H9 (cell line): ENCODE measurements around the gene C10orf62. TPM values are rescaled to one million over a fixed set of nuclear protein-coding genes. Genes with fewer than 3 reads are reported as not detected.

ENCODE experiments used
- DNase-seq: peaks from one replicate; pipeline ENCODE4 v3.0.0-alpha.2; 2017
- H2AFZ ChIP-seq: one replicate; pipeline ENCODE4 v1.6.1; 2013; ENCODE audit warnings: mild to moderate bottlenecking, low read length, control low read depth, moderate library complexity
- H2AK5ac ChIP-seq: 2 replicates; pipeline ENCODE4 v1.6.1; 2013; ENCODE audit warnings: low read length, control low read depth, mixed read lengths; ENCODE audit not compliant: insufficient read length
- H2BK120ac ChIP-seq: one replicate; pipeline ENCODE4 v1.6.1; 2013; ENCODE audit warnings: low read depth, mild to moderate bottlenecking, low read length, control low read depth, inconsistent platforms; ENCODE audit not compliant: poor library complexity, severe bottlenecking
- H2BK12ac ChIP-seq: 2 replicates; pipeline ENCODE4 v1.6.1; 2013; ENCODE audit warnings: low read length, control low read depth, mixed read lengths, low read depth; ENCODE audit not compliant: insufficient read length
- H2BK15ac ChIP-seq: 2 replicates; pipeline ENCODE4 v1.6.1; 2013; ENCODE audit warnings: low read depth, low read length, control low read depth
- H2BK20ac ChIP-seq: one replicate; pipeline ENCODE4 v1.6.1; 2013; ENCODE audit warnings: low read depth, mild to moderate bottlenecking, low read length, control low read depth, inconsistent platforms; ENCODE audit not compliant: poor library complexity, severe bottlenecking
- H2BK5ac ChIP-seq: 2 replicates; pipeline ENCODE4 v1.6.1; 2013; ENCODE audit warnings: low read length, control low read depth, mixed read lengths; ENCODE audit not compliant: insufficient read length
- H3K14ac ChIP-seq: 2 replicates; pipeline ENCODE4 v1.6.1; 2013; ENCODE audit warnings: low read length, control low read depth; ENCODE audit not compliant: insufficient read depth
- H3K18ac ChIP-seq: 2 replicates; pipeline ENCODE4 v1.6.1; 2013; ENCODE audit warnings: low read depth, mild to moderate bottlenecking, mixed read lengths, low read length, control low read depth; ENCODE audit not compliant: insufficient read length
- H3K23ac ChIP-seq: 2 replicates; pipeline ENCODE4 v1.6.1; 2013; ENCODE audit warnings: low read length, control low read depth, mixed read lengths, low read depth; ENCODE audit not compliant: insufficient read length
- H3K23me2 ChIP-seq: 2 replicates; pipeline ENCODE4 v1.6.1; 2013; ENCODE audit warnings: low read depth, mild to moderate bottlenecking, mixed read lengths, low read length, control low read depth; ENCODE audit not compliant: insufficient read length, poor library complexity, severe bottlenecking
- H3K27ac ChIP-seq: 2 replicates; pipeline ENCODE4 v1.5.1; 2013; ENCODE audit warnings: low read length, control low read depth, mixed read lengths, low read depth; ENCODE audit not compliant: insufficient read length
- H3K27me3 ChIP-seq: 2 replicates; pipeline ENCODE4 v1.6.1; 2013; ENCODE audit warnings: low read length, control low read depth, inconsistent platforms; ENCODE audit not compliant: insufficient read depth
- H3K4ac ChIP-seq: 2 replicates; pipeline ENCODE4 v1.6.1; 2013; ENCODE audit warnings: low read depth, mild to moderate bottlenecking, control low read depth, inconsistent platforms, low read length, moderate library complexity
- H3K4me1 ChIP-seq: 2 replicates; pipeline ENCODE4 v1.6.1; 2013; ENCODE audit warnings: low read length, control low read depth, inconsistent platforms; ENCODE audit not compliant: insufficient read depth
- H3K4me2 ChIP-seq: 2 replicates; pipeline ENCODE4 v1.6.1; 2013; ENCODE audit warnings: low read length, control low read depth, mixed read lengths; ENCODE audit not compliant: insufficient read length, insufficient read depth
- H3K56ac ChIP-seq: 2 replicates; pipeline ENCODE4 v1.6.1; 2013; ENCODE audit warnings: low read depth, mild to moderate bottlenecking, mixed read lengths, low read length, control low read depth; ENCODE audit not compliant: insufficient read length
- H3K79me1 ChIP-seq: 2 replicates; pipeline ENCODE4 v1.6.1; 2013; ENCODE audit warnings: low read depth, mild to moderate bottlenecking, moderate library complexity, low read length, control low read depth, inconsistent platforms; ENCODE audit not compliant: insufficient read depth, poor library complexity, severe bottlenecking
- H3K79me2 ChIP-seq: 2 replicates; pipeline ENCODE4 v1.6.1; 2013; ENCODE audit warnings: low read length, control low read depth, inconsistent platforms; ENCODE audit not compliant: insufficient read depth
- H3K9ac ChIP-seq: 2 replicates; pipeline ENCODE4 v1.6.1; 2013; ENCODE audit warnings: low read length, control low read depth, mixed read lengths; ENCODE audit not compliant: insufficient read length; ENCODE audit errors: extremely low read depth
- H3K9me3 ChIP-seq: one replicate; pipeline ENCODE4 v1.6.1; 2013; ENCODE audit warnings: low read depth, low read length, inconsistent platforms; ENCODE audit not compliant: control insufficient read depth
- H3T11ph ChIP-seq: one replicate; pipeline ENCODE4 v1.6.1; 2013; ENCODE audit warnings: mild to moderate bottlenecking, low read length, control low read depth, inconsistent platforms
- H4K20me1 ChIP-seq: one replicate; pipeline ENCODE4 v1.6.1; 2013; ENCODE audit not compliant: control insufficient read depth, insufficient read length, insufficient read depth
- H4K5ac ChIP-seq: 2 replicates; pipeline ENCODE4 v1.6.1; 2013; ENCODE audit warnings: low read depth, mild to moderate bottlenecking, mixed read lengths, low read length, control low read depth; ENCODE audit not compliant: insufficient read length
- H4K8ac ChIP-seq: replicated peaks from 2 replicates; pipeline ENCODE4 v1.6.1; 2013; ENCODE audit warnings: low read length, control low read depth, mixed read lengths, low read depth; ENCODE audit not compliant: insufficient read length
- H4K91ac ChIP-seq: 2 replicates; pipeline ENCODE4 v1.6.1; 2013; ENCODE audit warnings: low read depth, mild to moderate bottlenecking, moderate library complexity, mixed read lengths, low read length, control low read depth; ENCODE audit not compliant: insufficient read length
- H3K27ac Mint-ChIP-seq, 3 experiments: 2 replicates in 2 of 3; 3 replicates in 1 of 3; pipeline ENCODE4 v1.8.0; 2020 to 2021; ENCODE audit warnings: mixed read lengths in 3 of 3, mild to moderate bottlenecking in 1 of 3, moderate library complexity in 1 of 3
- H3K27me3 Mint-ChIP-seq: 2 replicates; pipeline ENCODE4 v1.8.0; 2021; ENCODE audit warnings: low read depth, mild to moderate bottlenecking, moderate library complexity, mixed read lengths
- H3K36me3 Mint-ChIP-seq, 3 experiments: 2 replicates in 2 of 3; 3 replicates in 1 of 3; pipeline ENCODE4 v1.8.0; 2020 to 2021; ENCODE audit warnings: low read depth in 3 of 3, mixed read lengths in 3 of 3; ENCODE audit not compliant: insufficient read depth in 1 of 3
- H3K4me1 Mint-ChIP-seq, 2 experiments: 2 replicates each; pipeline ENCODE4 v1.8.0; 2020; ENCODE audit warnings: mixed read lengths in 2 of 2
- H3K4me3 Mint-ChIP-seq, 2 experiments: 2 replicates in 1 of 2; 3 replicates in 1 of 2; pipeline ENCODE4 v1.8.0; 2020 to 2021; ENCODE audit warnings: mild to moderate bottlenecking in 2 of 2, mixed read lengths in 2 of 2, moderate library complexity in 1 of 2
- H3K9me3 Mint-ChIP-seq, 2 experiments: 2 replicates in 1 of 2; 3 replicates in 1 of 2; pipeline ENCODE4 v1.8.0; 2020; ENCODE audit warnings: mild to moderate bottlenecking in 2 of 2, mixed read lengths in 2 of 2, moderate library complexity in 1 of 2
- WGBS: extraction: QIAGEN DNeasy Blood & Tissue Kit; methylation state at CpG from one replicate; pipeline ENCODE4 v1.1.7; 2013; ENCODE audit warnings: missing lambda C conversion rate, low lambda C conversion rate, mixed read lengths; ENCODE audit not compliant: insufficient read length; ENCODE audit errors: extremely low coverage; 5-methylcytosine and 5-hydroxymethylcytosine counted together
- total RNA-seq: library from RNA; stranded (reverse); gene quantifications from 2 replicates; pipeline ENCODE4 v1.2.1, GENCODE V29; 2021
- TF ChIP-seq, protein P1 (sequence below): fragments of 200-600 bp; sonication (generic); conservative IDR thresholded peaks from 3 replicates; pipeline ENCODE4 v1.8.0; 2021; ENCODE audit warnings: antibody characterized with exemption, mild to moderate bottlenecking

Gene C10orf62
- total RNA-seq, 1 experiment from 2014 or later = 0.31 TPM

DNA sequence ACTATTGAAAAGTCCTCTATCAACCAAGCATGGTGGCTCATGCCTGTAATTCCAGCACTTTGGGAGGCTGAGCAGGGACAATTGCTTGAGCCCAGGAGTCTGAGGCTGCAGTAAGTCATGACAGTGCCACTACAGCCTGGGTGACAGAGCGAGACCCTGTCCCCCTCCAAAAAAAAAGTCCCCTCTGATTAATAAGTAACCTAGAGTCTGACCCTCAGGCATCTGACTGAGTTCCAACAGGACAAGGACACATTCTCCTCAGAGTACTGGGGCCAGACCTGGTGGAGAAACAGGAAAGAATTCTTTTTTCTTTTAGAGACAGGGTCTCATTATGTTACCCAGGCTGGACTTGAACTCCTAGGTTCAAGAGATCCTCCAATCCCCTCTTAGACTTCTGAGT, 33.8 kb downstream of the C10orf62 start:
- no peak overlapping the region for H2AK5ac ChIP-seq
- H2BK120ac ChIP-seq = no peak overlapping the region
- WGBS = no CpG with 5 or more reads among the region's 1 CpG
- H3K36me3 Mint-ChIP-seq = no peaks in the 10 kb centered on the region
- no peak overlapping the region for H2BK5ac ChIP-seq
- H4K20me1 ChIP-seq = no peaks in the 10 kb centered on the region
- H3K27me3 Mint-ChIP-seq = no peaks in the 10 kb centered on the region
- TF ChIP-seq, protein P1, sequence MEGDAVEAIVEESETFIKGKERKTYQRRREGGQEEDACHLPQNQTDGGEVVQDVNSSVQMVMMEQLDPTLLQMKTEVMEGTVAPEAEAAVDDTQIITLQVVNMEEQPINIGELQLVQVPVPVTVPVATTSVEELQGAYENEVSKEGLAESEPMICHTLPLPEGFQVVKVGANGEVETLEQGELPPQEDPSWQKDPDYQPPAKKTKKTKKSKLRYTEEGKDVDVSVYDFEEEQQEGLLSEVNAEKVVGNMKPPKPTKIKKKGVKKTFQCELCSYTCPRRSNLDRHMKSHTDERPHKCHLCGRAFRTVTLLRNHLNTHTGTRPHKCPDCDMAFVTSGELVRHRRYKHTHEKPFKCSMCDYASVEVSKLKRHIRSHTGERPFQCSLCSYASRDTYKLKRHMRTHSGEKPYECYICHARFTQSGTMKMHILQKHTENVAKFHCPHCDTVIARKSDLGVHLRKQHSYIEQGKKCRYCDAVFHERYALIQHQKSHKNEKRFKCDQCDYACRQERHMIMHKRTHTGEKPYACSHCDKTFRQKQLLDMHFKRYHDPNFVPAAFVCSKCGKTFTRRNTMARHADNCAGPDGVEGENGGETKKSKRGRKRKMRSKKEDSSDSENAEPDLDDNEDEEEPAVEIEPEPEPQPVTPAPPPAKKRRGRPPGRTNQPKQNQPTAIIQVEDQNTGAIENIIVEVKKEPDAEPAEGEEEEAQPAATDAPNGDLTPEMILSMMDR = no peak
- H3K4ac ChIP-seq = no peak overlapping the region
- H2BK20ac ChIP-seq = no peak overlapping the region
- H3K4me2 ChIP-seq = no peak overlapping the region
- H3K79me2 ChIP-seq = no peaks in the 10 kb centered on the region
- no peak overlapping the region for H2AFZ ChIP-seq
- H4K91ac ChIP-seq = no peak overlapping the region
- no peak for DNase-seq
- H3K4me1 Mint-ChIP-seq = no peaks in the 10 kb centered on the region
- H3K27ac ChIP-seq = no peak overlapping the region
- H3K18ac ChIP-seq = no peak overlapping the region
- no peak overlapping the region for H3K27ac Mint-ChIP-seq
- H3K56ac ChIP-seq = no peak overlapping the region
- no peak overlapping the region for H3K4me3 Mint-ChIP-seq
- H3K14ac ChIP-seq = no peak overlapping the region
- H2BK15ac ChIP-seq = no peak overlapping the region
- H4K5ac ChIP-seq = no peak overlapping the region
- H3K9me3 ChIP-seq = no peaks in the 10 kb centered on the region
- H3K27me3 ChIP-seq = no peaks in the 10 kb centered on the region
- H3K23me2 ChIP-seq = no peaks in the 10 kb centered on the region
- no peak overlapping the region for H3T11ph ChIP-seq
- H3K79me1 ChIP-seq = no peaks in the 10 kb centered on the region
- no peak overlapping the region for H3K23ac ChIP-seq
- no peaks in the 10 kb centered on the region for H3K4me1 ChIP-seq
- H3K9ac ChIP-seq = no peak overlapping the region
- H2BK12ac ChIP-seq = no peak overlapping the region
- H4K8ac ChIP-seq = no peak overlapping the region
- H3K9me3 Mint-ChIP-seq = no peaks in the 10 kb centered on the region
